ENCODE data around the gene KIAA0825.

DNA sequence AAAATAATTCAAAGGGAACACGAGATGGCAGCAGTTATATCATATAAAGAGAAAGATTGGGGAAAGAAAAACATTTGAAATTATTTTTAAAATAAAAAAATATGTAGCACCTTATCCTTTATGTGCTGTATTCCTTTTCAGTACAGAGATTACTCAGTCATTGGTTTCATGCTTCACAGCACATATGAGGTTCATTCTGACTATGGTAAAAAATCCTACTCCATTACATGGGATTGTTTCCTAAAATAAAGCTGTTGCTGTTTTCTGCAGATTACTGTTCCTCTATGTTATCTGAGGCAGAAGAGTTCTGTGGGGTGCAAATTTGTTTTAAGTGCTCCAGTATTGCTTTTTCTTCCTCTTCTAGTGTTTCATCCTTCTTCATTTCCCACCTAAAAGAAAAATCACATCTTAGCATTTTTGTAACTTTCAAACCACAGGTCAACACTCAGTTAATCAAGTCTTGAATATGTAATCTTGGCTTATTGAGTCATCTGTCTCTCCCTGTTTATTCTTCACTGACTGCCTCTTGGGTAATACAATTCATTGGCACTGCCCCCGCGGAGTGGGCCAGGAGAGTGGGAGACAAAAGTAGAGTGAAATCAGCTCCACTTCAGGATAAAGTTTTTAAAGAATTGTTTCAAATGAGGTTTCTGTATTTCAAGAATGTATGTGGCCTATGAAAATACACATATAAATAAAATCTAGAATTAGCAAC, 464.5 kb downstream of the KIAA0825 start:
- TF ChIP-seq, protein P1, sequence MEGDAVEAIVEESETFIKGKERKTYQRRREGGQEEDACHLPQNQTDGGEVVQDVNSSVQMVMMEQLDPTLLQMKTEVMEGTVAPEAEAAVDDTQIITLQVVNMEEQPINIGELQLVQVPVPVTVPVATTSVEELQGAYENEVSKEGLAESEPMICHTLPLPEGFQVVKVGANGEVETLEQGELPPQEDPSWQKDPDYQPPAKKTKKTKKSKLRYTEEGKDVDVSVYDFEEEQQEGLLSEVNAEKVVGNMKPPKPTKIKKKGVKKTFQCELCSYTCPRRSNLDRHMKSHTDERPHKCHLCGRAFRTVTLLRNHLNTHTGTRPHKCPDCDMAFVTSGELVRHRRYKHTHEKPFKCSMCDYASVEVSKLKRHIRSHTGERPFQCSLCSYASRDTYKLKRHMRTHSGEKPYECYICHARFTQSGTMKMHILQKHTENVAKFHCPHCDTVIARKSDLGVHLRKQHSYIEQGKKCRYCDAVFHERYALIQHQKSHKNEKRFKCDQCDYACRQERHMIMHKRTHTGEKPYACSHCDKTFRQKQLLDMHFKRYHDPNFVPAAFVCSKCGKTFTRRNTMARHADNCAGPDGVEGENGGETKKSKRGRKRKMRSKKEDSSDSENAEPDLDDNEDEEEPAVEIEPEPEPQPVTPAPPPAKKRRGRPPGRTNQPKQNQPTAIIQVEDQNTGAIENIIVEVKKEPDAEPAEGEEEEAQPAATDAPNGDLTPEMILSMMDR (IDR thresholded peaks at IDR 0.05), result no peak
- no peak for TF ChIP-seq POLR2A (IDR thresholded peaks at IDR 0.05)

All from adrenal gland (tissue), 5 donors.